Progenitor cell of endocrine pancreas (in vitro differentiated cells): ENCODE measurements around the gene RAB36. TPM values are rescaled to one million over a fixed set of nuclear protein-coding genes. Genes with fewer than 3 reads are reported as not detected.
A peak's percentile ranks its signal among the peaks of the same experiment; 100 is the strongest.

Source experiments
- DNase-seq: peaks from one replicate; pipeline ENCODE4 v3.0.0; 2021; ENCODE audit warnings: low spot score; ENCODE audit not compliant: unreplicated experiment
- H3K27ac Mint-ChIP-seq: 2 replicates; pipeline ENCODE4 v1.8.0; 2021; ENCODE audit warnings: mild to moderate bottlenecking, moderate library complexity, mixed read lengths
- H3K27me3 Mint-ChIP-seq: 2 replicates; pipeline ENCODE4 v1.8.0; 2021; ENCODE audit warnings: mixed read lengths
- H3K36me3 Mint-ChIP-seq: 2 replicates; pipeline ENCODE4 v1.8.0; 2022; ENCODE audit warnings: mixed read lengths; ENCODE audit not compliant: insufficient read depth
- H3K4me1 Mint-ChIP-seq: 2 replicates; pipeline ENCODE4 v1.8.0; 2021; ENCODE audit warnings: low read depth, mixed read lengths
- H3K4me3 Mint-ChIP-seq: 2 replicates; pipeline ENCODE4 v1.8.0; 2021; ENCODE audit warnings: low read depth, mild to moderate bottlenecking, moderate library complexity, mixed read lengths
- H3K9me3 Mint-ChIP-seq: 2 replicates; pipeline ENCODE4 v1.8.0; 2021; ENCODE audit warnings: low read depth, mixed read lengths
- total RNA-seq: library from RNA; stranded (reverse); gene quantifications from 2 replicates; pipeline ENCODE4 v1.2.1, GENCODE V29; 2021
- TF ChIP-seq, protein P1 (sequence below): fragments of 200-600 bp; sonication (generic); IDR thresholded peaks from one replicate; pipeline ENCODE4 v1.5.0; 2021; ENCODE audit warnings: antibody characterized with exemption, mild to moderate bottlenecking; ENCODE audit not compliant: unreplicated experiment

RAB36 gene
- total RNA-seq, 1 donor from 2014 or later = 10.3 TPM

DNA sequence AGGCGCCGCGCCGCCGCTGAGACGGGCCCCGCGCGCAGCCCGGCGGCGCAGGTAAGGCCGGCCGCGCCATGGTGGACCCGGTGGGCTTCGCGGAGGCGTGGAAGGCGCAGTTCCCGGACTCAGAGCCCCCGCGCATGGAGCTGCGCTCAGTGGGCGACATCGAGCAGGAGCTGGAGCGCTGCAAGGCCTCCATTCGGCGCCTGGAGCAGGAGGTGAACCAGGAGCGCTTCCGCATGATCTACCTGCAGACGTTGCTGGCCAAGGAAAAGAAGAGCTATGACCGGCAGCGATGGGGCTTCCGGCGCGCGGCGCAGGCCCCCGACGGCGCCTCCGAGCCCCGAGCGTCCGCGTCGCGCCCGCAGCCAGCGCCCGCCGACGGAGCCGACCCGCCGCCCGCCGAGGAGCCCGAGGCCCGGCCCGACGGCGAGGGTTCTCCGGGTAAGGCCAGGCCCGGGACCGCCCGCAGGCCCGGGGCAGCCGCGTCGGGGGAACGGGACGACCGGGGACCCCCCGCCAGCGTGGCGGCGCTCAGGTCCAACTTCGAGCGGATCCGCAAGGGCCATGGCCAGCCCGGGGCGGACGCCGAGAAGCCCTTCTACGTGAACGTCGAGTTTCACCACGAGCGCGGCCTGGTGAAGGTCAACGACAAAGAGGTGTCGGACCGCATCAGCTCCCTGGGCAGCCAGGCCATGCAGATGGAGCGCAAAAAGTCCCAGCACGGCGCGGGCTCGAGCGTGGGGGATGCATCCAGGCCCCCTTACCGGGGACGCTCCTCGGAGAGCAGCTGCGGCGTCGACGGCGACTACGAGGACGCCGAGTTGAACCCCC is 35.8 kb downstream of the RAB36 start:
- DNase-seq = no peak
- no peaks in the 10 kb centered on the region for H3K27me3 Mint-ChIP-seq
- peak overlapping the region; percentile 81 for H3K4me3 Mint-ChIP-seq
- TF ChIP-seq, protein P1, sequence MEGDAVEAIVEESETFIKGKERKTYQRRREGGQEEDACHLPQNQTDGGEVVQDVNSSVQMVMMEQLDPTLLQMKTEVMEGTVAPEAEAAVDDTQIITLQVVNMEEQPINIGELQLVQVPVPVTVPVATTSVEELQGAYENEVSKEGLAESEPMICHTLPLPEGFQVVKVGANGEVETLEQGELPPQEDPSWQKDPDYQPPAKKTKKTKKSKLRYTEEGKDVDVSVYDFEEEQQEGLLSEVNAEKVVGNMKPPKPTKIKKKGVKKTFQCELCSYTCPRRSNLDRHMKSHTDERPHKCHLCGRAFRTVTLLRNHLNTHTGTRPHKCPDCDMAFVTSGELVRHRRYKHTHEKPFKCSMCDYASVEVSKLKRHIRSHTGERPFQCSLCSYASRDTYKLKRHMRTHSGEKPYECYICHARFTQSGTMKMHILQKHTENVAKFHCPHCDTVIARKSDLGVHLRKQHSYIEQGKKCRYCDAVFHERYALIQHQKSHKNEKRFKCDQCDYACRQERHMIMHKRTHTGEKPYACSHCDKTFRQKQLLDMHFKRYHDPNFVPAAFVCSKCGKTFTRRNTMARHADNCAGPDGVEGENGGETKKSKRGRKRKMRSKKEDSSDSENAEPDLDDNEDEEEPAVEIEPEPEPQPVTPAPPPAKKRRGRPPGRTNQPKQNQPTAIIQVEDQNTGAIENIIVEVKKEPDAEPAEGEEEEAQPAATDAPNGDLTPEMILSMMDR = no peak
- H3K36me3 Mint-ChIP-seq = peaks cover 16% of the 10 kb centered on the region
- H3K4me1 Mint-ChIP-seq = peaks cover 40% of the 10 kb centered on the region
- H3K9me3 Mint-ChIP-seq = peaks cover 12% of the 10 kb centered on the region
- H3K27ac Mint-ChIP-seq = peak overlapping the region; percentile 50

DNA sequence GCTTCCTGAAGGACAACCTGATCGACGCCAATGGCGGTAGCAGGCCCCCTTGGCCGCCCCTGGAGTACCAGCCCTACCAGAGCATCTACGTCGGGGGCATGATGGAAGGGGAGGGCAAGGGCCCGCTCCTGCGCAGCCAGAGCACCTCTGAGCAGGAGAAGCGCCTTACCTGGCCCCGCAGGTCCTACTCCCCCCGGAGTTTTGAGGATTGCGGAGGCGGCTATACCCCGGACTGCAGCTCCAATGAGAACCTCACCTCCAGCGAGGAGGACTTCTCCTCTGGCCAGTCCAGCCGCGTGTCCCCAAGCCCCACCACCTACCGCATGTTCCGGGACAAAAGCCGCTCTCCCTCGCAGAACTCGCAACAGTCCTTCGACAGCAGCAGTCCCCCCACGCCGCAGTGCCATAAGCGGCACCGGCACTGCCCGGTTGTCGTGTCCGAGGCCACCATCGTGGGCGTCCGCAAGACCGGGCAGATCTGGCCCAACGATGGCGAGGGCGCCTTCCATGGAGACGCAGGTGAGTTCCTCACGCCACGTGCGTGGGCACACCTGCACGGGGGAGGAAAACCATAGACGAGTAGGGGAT is 36.5 kb downstream of the RAB36 start:
- no peak for DNase-seq
- H3K27ac Mint-ChIP-seq = peak overlapping the region; percentile 59
- H3K9me3 Mint-ChIP-seq = peaks cover 5% of the 10 kb centered on the region
- no peaks in the 10 kb centered on the region for H3K27me3 Mint-ChIP-seq
- TF ChIP-seq, protein P1 = no peak
- peaks cover 9% of the 10 kb centered on the region for H3K36me3 Mint-ChIP-seq
- H3K4me3 Mint-ChIP-seq = peak overlapping the region; percentile 75
- peaks cover 43% of the 10 kb centered on the region for H3K4me1 Mint-ChIP-seq

DNA sequence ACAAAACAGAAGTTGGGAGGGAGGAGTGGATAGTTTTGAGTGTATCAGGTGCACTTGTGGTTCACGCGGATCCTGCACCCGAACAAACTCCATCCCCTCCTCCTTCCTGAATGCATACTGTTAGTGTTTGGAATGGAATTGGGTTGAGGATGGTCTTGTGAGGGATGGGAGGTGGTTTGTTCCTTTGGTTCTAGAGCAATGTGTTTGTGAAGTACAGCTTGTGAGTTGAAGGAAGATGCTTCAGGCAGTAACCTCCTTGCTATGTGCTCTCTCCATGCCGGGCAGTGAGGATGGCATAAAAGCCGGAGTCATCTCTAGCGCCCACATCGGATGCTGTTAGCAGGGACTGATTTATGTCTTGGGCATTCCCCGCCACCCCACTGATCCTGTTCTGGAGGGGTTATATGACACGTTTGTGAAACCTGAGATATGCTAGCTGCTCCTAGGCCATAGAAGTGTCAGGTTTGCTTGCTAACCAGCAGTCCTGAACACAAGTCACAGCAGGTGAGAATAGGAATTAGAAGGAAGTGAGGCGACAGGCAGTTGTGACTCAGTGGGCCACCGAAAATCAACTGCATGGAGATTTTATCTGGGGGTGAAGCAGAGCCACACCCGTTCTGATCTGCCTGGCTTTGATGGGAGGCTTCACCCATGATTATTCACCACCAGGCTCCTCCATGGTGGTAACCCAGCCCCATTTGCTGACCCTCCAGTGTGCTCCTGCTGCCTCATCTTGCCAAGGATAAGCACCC is 37.2 kb downstream of the RAB36 start:
- Mint-ChIP-seq H3K9me3 (no peaks in the 10 kb centered on the region), H3K27ac (peak overlapping the region; percentile 81), H3K36me3 (peaks cover 4% of the 10 kb centered on the region), H3K4me3 (peak overlapping the region; percentile 75), H3K4me1 (peaks cover 45% of the 10 kb centered on the region), H3K27me3 (no peaks in the 10 kb centered on the region)
- TF ChIP-seq, protein P1 = no peak
- DNase-seq = no peak

DNA sequence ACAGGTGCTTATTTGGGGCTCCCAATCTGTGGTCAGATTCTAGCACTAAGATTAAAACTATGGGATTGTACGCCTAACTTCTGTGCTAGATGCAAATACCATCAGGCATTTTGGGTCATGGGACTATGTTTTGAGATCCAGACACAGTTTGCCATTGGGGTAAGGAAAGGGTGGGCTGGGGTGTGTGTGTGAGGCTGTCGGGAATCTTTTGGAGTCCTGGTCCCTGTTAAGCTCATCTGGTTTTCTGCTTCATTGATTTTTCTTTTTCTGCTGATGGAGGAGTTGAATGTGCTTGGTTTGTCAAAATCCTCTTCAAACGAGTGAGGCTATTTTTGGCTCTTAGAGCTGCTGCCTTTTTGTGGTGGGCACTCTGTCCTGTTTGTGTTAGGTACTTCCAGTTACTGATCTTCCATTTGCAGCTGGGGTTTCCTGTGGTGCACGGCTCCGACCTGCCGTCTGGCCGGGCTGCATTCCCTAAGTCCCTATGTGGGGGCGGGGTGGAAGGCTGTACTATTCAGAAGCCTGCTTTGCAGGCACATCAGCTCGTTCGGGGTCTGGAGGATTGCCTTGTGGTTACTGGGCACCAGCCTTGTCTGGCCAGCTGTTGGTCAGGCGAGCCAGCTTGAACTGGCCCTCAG is 37.9 kb downstream of the RAB36 start:
- Mint-ChIP-seq H3K4me1 (peaks cover 51% of the 10 kb centered on the region), H3K4me3 (peak overlapping the region; percentile 75), H3K36me3 (peaks cover 6% of the 10 kb centered on the region), H3K9me3 (no peaks in the 10 kb centered on the region), H3K27ac (peak overlapping the region; percentile 63), H3K27me3 (no peaks in the 10 kb centered on the region)
- TF ChIP-seq, protein P1 = no peak
- DNase-seq = no peak
